Measurements from ENCODE around the gene BBS7. TPM values are rescaled to one million over a fixed set of nuclear protein-coding genes. Genes with fewer than 3 reads are reported as not detected.

BBS7 gene
- polyA plus RNA-seq, 4 donors = 22.8 to 27.0 (median 25.7) TPM

DNA sequence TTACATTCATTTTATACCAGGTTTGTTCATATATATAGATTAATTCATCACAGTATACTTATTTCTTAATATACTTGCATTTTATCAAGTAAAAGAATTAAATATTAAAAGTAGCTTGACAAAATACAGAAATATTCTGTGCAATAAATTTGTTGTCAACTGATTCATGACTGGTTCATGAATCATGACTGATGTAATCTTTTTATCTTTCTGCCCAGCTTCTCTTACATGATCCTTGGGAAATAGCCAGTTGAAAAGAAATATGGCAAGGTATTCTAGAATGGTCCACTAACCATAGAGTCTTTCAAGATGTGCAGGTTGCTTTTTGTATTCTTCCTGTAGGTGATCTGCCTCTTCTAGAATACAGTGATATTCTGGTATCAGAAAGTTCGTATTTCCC is 42.4 kb downstream of the BBS7 start:
- no peak for DNase-seq (ENCODE audit: low read depth in 4 of 4, low spot score in 3 of 4)

DNA sequence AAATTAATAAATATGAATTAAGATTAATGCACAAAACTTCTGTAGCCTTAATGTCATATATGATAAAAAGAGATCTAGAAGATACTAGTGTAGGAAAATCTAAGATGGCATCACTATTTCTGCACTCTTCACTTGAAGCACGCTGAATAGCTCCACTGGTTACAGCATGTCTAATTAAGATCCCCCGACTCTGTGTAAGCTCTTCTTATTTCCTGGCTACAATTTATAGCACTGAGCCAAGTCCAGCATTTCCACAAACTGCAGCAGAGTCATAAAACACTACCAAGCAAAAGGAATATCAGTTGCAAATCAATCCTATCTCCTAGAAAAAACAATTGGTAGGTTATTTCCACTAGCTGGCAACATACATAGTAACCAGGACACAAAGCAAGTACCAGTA is 45.3 kb downstream of the BBS7 start:
- DNase-seq (ENCODE audit: low read depth in 4 of 4, low spot score in 3 of 4) = no peak

DNA sequence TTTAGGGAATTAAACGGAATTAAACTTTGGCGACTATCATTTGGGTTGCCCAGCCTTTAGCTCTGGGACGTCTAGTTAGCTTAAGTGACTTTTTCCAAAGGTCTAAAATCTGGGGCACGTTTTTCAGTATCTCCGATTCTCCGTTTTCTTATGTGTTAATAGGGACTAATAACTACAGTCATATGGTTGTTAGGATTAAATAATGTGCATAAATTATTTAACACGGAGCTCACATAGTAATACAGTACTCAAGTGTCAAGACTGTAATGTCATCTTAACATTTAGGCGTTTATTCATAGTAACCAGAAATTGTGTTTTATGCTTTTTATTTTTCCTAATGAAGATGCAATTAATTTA is 46.1 kb downstream of the BBS7 start:
- DNase-seq (ENCODE audit: low read depth in 4 of 4, low spot score in 3 of 4) = no peak

DNA sequence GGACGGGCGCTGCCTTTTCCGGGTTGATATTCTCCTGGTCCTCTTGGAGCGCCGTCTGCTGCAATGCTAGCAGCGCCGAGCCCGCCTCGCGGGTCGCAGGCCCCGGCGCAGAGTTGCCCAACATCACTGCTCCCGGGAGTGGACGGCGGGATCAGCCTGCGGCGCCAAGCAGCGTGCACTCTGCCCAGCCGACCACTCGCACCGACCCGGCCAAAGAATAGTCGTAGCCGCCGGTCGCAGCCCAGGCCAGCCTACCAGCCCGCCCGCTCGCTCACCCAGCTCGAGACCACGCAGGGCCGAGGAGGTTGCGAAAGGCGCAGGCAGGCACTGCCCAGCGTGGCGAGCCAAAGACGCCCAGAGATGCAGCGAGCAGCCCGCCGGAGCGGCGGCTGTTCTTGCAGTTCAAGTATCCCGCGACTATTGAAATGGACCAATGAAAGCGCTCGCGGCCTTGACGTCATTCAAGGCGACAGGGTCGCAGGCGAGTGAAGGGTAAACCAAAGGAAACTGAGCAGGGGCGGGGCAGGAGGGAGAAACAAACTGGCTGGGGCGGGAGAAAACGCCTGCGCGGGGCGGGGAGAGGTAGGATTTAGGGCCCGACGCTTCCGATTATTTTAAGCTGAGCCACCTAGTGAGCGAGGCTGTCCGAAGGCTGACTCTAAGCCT is 46.6 kb downstream of the BBS7 start, which contains the start of gene CCNA2:
TSS of gene CCNA2 (minus strand) at position 379 of the 666 bp plus-strand sequence. CDS start at position 124, 255 bp downstream.
- peak; percentile 89 to 93 (median 92) for DNase-seq (ENCODE audit: low read depth in 4 of 4, low spot score in 3 of 4)

DNA sequence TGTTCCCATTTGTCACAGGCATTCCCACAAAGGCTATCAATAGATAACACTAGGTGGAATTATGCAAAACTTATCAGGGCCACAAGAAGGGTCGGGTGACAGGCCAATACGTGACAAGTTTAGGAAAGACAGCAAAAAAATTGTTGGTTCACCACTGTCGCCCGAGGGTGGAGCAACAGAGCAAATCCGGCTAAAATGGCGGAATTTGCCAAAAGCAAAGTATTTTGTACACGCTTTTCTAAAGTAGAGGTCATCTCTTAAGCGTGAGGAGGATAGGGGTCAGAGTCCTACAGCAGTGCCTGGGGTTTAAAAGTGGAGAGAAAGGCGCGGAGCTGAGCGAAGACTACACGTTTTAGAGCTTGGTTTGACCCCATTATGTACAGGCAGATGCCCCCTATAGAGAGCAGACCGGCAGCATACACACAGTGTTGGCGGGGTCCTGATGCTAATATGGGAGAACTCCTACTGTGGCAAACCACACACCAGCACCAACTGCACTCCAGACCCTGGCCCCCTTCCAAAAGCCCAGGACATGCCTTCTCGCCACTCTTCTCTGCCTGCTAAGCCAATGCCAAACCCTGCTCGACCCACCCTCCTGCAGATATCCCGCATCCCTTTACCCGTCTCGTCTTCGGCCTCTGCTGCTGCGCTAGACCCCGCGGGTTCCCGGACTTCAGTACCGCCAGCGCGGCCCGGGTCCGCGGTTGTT is 47.3 kb downstream of the BBS7 start:
- no peak for DNase-seq (ENCODE audit: low read depth in 4 of 4, low spot score in 3 of 4)

DNA sequence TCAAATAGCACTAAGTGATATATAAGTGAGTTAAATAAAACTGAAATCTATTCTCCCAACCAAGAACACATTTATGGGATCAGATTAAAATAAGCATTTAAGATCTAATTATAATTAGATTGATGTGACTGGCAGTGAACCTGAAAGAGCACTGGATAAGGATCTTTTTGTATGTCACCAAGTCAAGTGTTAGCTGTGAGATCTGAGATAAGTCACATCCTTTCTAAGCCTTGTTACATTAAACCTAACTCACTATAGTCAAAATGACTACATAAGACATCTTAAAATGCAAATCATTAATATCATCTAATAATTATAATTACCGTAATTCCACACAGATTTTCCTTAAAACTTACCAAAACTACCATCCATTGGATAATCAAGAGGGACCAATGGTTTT is 48.2 kb downstream of the BBS7 start:
- DNase-seq (ENCODE audit: low read depth in 4 of 4, low spot score in 3 of 4) = no peak

DNA sequence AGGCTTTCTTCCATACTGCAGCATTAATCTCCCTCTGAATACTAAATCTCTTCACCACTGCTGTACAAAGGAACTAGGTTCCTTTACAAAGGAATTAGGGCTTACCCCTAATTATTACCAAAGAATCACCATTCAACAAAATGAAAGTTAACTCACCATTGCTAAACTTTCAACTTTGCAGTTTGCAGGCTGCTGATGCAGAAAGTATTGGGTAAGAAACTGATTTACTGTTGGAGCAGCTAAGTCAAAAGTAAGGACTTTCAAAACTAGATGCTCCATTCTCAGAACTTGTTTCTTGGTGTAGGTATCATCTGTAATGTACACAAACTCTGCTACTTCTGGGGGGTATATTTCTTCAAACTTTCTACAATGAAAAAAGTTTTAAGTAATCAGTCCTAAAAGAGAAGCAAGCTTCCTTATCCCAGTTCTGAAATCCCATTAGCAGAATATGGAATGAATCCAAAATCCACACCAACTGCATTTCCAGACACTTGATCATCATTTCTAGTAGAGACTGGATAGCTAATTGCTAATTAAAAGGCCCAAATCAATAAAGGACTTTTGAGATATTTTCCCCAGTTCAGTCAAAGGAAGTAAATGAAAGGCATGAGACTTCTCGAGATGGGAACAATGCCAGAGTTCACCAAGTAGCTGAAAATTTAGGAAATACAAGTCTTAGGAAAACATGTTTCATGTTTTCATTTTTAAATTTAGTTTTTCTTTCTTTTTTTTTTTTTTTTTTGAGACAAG is 50.9 kb downstream of the BBS7 start:
- no peak for DNase-seq (ENCODE audit: low read depth in 4 of 4, low spot score in 3 of 4)

DNA sequence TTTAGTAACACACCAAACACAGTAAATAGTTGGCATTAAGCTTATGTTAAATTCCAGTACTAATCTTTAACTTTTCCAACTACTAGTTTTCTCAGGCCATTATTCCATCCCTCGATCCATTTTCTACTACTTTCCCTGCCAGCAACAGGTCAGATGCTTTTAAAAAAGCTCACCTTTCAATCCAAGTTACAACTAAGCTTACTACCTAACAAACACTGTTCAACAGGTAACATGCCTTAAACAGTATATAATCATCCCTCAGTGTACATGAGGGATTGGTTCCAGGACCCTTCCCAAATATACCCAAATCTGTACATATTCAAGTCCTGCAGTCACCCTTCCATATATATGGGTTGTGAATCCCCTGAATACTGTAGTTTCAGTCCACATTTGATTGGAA is 52.1 kb downstream of the BBS7 start:
- DNase-seq (ENCODE audit: low read depth in 4 of 4, low spot score in 3 of 4) = no peak

DNA sequence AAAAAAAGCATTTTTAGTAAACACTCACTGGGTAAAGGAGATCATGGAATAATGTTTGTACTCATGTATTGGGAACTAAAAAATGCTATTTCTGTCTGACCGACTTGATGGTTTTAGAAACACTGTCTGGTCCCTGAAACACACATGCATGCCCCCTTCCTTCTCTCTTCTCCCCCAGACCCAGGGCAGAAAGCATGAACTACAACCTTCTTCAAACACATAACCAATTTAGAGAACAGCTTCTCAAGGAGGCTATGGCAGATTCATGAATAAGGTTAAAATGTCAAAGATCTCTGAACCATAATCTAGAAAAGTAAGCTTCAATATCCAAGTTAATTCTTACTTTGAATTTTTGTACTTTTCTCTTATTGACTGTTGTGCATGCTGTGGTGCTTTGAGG is 52.6 kb downstream of the BBS7 start:
- DNase-seq (ENCODE audit: low read depth in 4 of 4, low spot score in 3 of 4) = no peak

DNA sequence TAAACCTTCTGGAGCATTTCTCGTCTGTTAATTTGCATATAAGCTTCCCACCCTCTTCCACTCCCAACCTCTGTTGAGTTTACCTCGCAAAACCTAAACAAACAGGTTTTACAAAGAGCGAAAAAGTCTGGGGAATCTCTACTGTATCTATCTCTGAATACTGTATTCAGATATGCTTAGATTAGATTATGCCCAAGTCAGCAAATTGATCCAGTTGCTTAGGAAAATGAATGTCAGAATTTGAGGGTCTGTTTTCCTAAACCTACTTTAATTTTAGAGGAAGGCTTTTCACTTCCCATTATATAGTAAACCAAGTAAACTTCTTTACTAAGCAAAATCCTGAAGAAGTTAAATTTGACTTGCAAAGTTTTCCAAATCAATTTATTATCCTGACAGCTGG is 53.3 kb downstream of the BBS7 start:
- DNase-seq (ENCODE audit: low read depth in 4 of 4, low spot score in 3 of 4) = no peak

DNA sequence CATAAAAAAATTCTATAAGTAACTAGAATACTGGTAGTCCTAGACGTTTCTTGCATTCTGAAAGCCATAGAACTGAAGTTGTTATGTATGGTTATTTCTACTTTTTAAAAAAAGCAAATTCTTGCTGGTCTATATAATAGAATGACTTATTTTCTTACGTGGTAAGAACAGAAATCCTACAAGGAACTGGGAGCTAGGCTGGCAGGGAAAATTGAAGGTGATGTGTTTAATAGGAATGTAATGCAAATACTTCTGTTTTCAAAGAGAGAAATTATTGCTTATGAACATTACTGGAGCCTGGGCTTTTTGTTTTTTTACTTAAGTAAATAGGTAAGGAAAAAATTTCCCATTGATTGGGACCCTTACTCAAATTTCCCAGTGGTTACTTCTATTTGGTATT is 55.5 kb downstream of the BBS7 start:
- no peak for DNase-seq (ENCODE audit: low read depth in 4 of 4, low spot score in 3 of 4)

DNA sequence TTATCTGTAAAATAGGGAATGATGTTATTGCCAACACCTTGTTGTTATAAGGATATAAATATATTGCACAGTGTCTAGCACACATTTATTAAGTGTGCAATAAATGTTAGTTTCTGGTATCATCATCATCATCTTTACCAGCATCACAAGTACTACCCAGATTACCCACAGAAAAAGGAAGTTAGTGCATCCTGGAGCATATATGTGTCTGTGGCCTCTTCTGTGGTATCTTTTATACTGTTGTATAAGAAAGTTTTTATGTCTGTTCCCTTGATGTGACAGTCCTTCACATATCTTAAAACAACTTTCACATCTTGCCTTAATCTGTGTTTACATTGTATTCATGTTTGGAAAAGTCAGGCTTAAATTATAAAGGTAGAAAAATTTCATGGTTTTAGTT is 59.2 kb downstream of the BBS7 start:
- no peak for DNase-seq (ENCODE audit: low read depth in 4 of 4, low spot score in 3 of 4)

DNA sequence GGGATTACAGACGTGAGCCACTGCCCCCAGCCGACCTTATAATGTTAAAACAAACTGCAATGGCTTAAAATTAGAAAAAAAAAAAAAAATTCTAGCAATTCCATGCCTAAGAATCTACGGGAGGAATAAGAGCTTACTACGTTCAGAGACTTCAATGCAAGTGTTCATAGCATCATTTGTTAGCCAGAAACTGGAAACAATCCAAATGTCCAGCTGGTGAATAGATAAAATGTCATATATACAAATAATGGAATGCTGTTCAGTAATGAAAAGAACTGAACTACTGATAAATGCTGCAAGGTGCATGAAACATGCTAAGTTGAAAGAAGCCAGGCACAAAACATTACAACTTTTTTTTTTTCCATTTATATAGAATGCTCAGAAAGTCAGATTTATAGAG is 63.9 kb downstream of the BBS7 start:
- DNase-seq (ENCODE audit: low read depth in 4 of 4, low spot score in 3 of 4) = no peak

DNA sequence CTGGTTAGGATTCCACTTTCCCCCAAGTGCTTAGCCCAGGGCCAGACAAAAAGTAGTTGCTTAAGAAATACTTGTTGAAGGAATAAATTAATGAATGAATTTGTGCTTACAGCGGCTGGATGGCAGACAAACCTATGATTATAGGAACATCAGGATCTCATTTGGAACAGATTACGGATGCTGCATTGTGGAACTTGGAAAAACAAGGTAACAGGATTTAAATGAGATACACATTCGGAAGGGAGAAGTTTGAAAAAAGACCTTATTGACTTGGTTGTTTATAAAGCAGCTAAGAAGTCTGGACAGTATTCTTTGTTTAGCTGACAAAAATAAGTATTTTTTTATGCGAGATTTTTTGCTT is 68.6 kb downstream of the BBS7 start:
- DNase-seq (ENCODE audit: low read depth in 4 of 4, low spot score in 3 of 4) = no peak

DNA sequence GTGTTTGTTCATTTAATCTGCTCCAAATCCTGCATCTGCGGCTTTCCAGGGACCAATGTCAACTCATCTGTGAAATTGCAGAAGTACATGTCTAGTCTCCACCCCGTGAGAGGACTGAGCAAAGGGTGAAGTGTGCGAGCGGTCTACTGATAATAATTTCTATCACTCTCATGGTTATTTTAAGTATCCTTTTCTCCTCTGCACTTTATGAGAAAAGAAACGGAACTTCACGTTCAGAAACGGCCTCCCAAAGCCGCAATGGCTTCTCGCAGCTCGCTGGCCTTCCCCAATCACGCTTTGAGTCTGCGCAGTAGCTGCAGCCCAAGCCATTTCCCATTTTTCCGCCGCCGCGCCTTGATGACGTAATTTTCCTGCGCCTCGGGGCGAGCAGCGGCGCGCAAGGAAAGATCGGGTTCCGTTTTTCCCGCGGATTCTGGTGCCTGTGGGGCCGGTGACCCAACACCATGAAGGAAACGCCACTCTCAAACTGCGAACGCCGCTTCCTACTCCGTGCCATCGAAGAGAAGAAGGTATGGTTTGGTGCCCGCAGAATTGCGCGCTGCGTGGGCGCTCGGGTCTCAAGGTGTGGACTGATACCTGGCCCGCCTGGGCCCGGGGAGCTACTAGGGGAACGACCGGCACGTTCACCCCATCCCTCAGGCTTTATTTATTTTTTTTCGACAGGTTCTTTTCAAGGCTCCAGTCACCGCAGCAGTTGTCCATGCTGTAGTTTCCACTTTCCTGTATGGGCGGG is 69.1 kb downstream of the BBS7 start, which contains the start of gene EXOSC9:
TSS of gene EXOSC9 (plus strand) at position 363 of the 754 bp plus-strand sequence. CDS start at position 465, 102 bp downstream.
- peak; percentile 88 to 93 (median 92) for DNase-seq (ENCODE audit: low read depth in 4 of 4, low spot score in 3 of 4)

DNA sequence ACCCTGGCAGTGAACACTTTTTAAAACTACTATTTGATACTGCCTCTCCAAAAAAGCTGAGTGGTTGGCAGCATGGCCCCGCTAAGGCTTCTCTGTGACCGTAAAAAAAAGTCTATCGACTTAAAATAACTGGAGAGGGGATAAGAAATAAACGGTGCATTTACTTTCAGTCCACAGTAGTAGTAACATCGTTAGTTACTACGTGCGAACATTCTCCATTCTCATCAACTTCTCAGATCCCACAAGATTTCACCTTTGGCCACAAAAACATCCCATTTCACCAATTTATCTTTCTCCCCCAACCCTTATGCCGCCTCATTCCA is 69.7 kb downstream of the BBS7 start:
- no peak for DNase-seq (ENCODE audit: low read depth in 4 of 4, low spot score in 3 of 4)

DNA sequence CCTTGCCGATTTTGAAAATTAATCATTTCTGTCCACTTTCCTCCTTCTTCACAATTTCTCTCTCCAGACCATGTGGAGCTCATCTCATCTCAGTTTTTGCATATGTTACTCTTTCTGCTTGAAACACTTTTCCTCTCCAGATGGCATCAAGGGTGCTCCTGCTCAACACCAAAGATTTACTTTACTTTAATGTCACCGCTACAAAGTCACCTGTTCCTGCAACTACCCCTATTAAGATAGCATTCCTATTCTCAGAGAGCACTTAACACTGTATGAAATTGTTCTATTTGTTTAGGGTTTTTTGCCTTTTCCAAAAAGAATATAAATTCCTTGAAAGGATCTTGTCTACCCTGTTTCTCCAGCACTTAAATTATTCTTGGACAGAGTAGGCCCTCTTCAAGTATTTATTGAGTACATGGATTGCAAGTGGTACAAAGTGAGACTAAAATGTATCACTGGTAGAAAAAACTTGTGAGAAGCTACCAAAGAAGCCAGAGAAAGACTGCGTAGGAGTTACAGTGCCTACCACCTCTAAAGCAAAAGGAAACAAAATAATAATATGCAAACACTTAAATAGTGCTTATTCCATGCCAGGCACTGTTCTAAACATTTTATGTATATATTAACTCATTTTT is 70.3 kb downstream of the BBS7 start:
- DNase-seq (ENCODE audit: low read depth in 4 of 4, low spot score in 3 of 4) = no peak

DNA sequence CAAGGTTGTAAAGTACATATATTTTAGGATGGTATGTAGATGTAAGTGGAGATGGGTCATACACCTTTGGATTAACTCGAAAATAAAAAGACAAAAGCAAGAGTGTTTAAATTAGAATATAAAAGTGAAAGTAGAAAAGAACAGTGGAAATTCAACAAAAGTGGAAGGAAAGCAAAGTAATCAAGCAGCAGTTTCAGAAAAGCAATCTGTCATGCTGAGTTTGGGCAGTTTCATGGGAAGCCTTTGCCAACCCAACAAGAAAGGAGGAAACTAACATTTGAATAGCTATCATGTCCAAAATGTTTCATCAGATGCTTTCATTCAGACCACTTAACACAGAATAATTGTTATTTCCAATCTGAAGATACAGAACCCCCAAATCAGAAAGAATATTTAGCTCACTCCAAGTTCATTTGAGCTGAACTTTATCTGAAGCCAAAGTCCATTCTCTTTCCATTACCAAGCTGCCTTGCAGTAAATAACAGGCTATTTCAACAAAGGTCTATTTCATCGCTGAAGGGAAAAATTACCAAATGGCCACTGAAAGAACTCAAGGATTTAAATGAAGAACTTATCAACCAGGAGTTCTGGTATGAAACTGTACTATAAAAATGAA is 71.0 kb downstream of the BBS7 start:
- DNase-seq (ENCODE audit: low read depth in 4 of 4, low spot score in 3 of 4) = no peak

DNA sequence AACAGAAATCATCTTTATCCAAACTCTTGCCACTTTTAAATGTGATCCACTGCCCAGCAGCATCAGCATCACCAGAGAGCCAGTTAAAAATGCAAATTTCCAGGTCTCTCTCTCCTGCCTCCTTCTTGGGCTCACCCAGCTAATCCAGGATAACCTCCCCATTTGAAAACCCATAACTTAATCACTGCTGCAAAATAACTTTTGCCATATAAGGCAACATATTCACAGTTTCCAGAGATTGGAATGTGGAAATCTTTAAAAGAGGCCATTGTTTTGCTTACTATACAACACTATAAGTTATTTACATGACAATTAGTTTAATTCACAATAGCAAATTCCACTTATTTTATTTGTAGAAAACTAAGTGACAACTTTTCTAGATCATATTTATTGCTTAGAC is 74.0 kb downstream of the BBS7 start:
- DNase-seq (ENCODE audit: low read depth in 4 of 4, low spot score in 3 of 4) = no peak

DNA sequence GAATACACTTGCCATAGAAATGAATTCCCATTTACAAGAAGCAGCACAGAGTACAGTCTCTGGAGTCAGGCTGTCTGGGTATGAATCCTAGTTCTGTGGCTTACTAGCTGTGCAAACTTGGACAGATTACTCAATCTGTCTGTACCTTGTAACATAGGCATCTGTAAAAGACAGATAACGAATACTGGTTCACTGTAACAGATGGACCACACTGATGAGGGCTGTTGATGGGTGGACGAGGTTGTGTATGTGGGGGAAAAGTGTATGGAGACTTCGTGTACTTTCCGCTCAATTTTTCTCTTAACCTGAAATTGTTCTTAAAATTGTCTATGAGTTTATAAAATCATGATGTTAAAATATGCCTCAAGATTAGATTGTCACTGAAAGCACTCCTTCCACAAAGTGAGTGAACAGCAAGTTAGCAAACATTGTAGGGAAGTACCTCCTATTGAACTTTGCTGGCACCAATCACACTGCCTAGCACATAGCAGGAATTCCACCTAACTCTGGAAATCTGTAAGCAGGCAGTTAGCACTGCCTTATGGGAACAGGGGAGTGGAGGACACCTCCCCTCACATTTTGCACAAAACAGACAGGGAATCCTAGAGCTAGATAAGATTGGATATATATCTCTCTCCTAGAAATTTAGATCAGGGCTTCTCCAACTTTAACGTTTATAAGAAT is 75.6 kb downstream of the BBS7 start:
- no peak for DNase-seq (ENCODE audit: low read depth in 4 of 4, low spot score in 3 of 4)

Data from left renal pelvis (tissue), 4 donors.